HepG2 (cell line): ENCODE measurements around the gene POU2F2. TPM values are rescaled to one million over a fixed set of nuclear protein-coding genes. Genes with fewer than 3 reads are reported as not detected.
A peak's percentile ranks its signal among the peaks of the same experiment; 100 is the strongest.

Source experiments
- ATAC-seq: fragments of 200-7000 bp; cut with Tn5 transposase; 3 replicates; pipeline ENCODE4 v1.9.1; 2020; ENCODE audit warnings: mild to moderate bottlenecking, moderate library complexity
- BruUV-seq: library from RNA; stranded (reverse); fragments of 400-500 nt; replicated peaks from 2 replicates; lab custom pipeline; 2021; lab: Mats Ljungman, UMichigan
- CTCF ChIA-PET: fragments of 300-600 bp; formaldehyde crosslinking; extraction: SDS; loops from one replicate; lab custom pipeline; 2021; ENCODE audit warnings: low total read pairs, inconsistent platforms, low intra/inter-chr PET ratio; lab: Yijun Ruan, JAX
- POLR2A ChIA-PET: fragments of 350-600 bp; sonication (Branson Sonifier 250); formaldehyde crosslinking; loops from one replicate; lab custom pipeline; 2020; ENCODE audit warnings: antibody characterized with exemption, inconsistent platforms; lab: Yijun Ruan, JAX
- DNase-seq: peaks from one replicate; pipeline ENCODE4 v3.0.0-alpha.2; 2015; ENCODE audit warnings: low spot score
- FAIRE-seq: peaks from 3 replicates; lab custom pipeline; 2011; peaks lifted over from hg19 to GRCh38; lab: Jason Lieb, UNC
- H2AFZ ChIP-seq: one replicate; pipeline ENCODE4 v1.6.1; 2011; ENCODE audit warnings: low read length, inconsistent platforms
- H3K27ac ChIP-seq: fragments of 300-600 bp; 3 replicates; pipeline ENCODE4 v1.8.0; 2011; ENCODE audit warnings: mixed run types, mild to moderate bottlenecking, mixed read lengths, low read length, inconsistent platforms; ENCODE audit not compliant: insufficient read depth; ENCODE audit errors: extremely low read length
- H3K27me3 ChIP-seq, 2 experiments: fragments of 200-600 bp in 1 of 2; 2 replicates in 1 of 2; 3 replicates in 1 of 2; pipeline versions ENCODE4 v1.6.0 to v1.8.0; 2011; ENCODE audit warnings: low read length in 2 of 2, mild to moderate bottlenecking in 2 of 2, moderate library complexity in 2 of 2, inconsistent platforms in 1 of 2; ENCODE audit not compliant: insufficient read depth in 2 of 2, control insufficient read depth in 1 of 2
- H3K36me3 ChIP-seq, 2 experiments: fragments of 200-600 bp in 1 of 2; replicated peaks in 1 of 2; 2 replicates in 1 of 2; 3 replicates in 1 of 2; pipeline versions ENCODE4 v1.5.1 to v1.8.0; 2011; ENCODE audit warnings: low read length in 2 of 2, inconsistent platforms in 1 of 2; ENCODE audit not compliant: insufficient read depth in 2 of 2, control insufficient read depth in 1 of 2
- H3K4me1 ChIP-seq: 2 replicates; pipeline ENCODE4 v1.5.1; 2012; ENCODE audit warnings: low read length, inconsistent platforms; ENCODE audit not compliant: insufficient read depth
- H3K4me2 ChIP-seq: 2 replicates; pipeline ENCODE4 v1.6.0; 2011; ENCODE audit warnings: low read depth, low read length, inconsistent platforms
- H3K4me3 ChIP-seq, 3 experiments: fragments of 200-600 bp in 1 of 3; sonication (generic), shearing (Covaris generic) in 1 of 3; replicated peaks in 1 of 3; 2 replicates each; pipeline ENCODE4 v1.5.1; 2011 to 2016; ENCODE audit warnings: low read length in 3 of 3, inconsistent platforms in 2 of 3, low read depth in 2 of 3, mild to moderate bottlenecking in 2 of 3, control low read depth in 1 of 3, mixed read lengths in 1 of 3; ENCODE audit not compliant: insufficient read depth in 1 of 3
- H3K79me2 ChIP-seq: one replicate; pipeline ENCODE4 v1.6.1; 2011; ENCODE audit warnings: low read length, inconsistent platforms; ENCODE audit not compliant: insufficient read depth
- H3K9ac ChIP-seq: 2 replicates; pipeline ENCODE4 v1.6.0; 2011; ENCODE audit warnings: mild to moderate bottlenecking, low read depth, low read length, inconsistent platforms; ENCODE audit not compliant: insufficient read depth
- H3K9me3 ChIP-seq: 2 replicates; pipeline ENCODE4 v1.5.1; 2012; ENCODE audit warnings: mild to moderate bottlenecking, low read length
- H4K20me1 ChIP-seq: 2 replicates; pipeline ENCODE4 v1.6.0; 2011; ENCODE audit warnings: inconsistent platforms, mild to moderate bottlenecking, low read length, moderate library complexity; ENCODE audit not compliant: insufficient read depth
- ERF ChIP-seq: IDR thresholded peaks from 2 replicates; pipeline ENCODE4 v1.6.1; 2018; ENCODE audit warnings: missing biosample characterization, missing genetic modification reagents
- EZH2 ChIP-seq: conservative IDR thresholded peaks from 2 replicates; pipeline ENCODE4 v1.6.1; 2012; ENCODE audit warnings: mild to moderate bottlenecking, low read depth, low read length, moderate library complexity
- FLYWCH1 ChIP-seq: sonication (generic); formaldehyde crosslinking; IDR thresholded peaks from 2 replicates; pipeline ENCODE4 v1.8.1; 2023; ENCODE audit warnings: mild to moderate bottlenecking, missing genetic modification reagents
- GABPA ChIP-seq, 2 experiments: IDR thresholded peaks; 2 replicates each; pipeline ENCODE4 v1.6.1; 2011 to 2016; ENCODE audit warnings: low read depth in 2 of 2, low read length in 1 of 2, missing biosample characterization in 1 of 2, missing genetic modification characterization in 1 of 2
- KLF16 ChIP-seq, 2 experiments: sonication (generic) in 1 of 2; formaldehyde crosslinking in 1 of 2; IDR thresholded peaks; 2 replicates each; pipeline versions ENCODE4 v1.6.1 to v1.8.0; 2016 to 2023; ENCODE audit warnings: missing genetic modification reagents in 2 of 2, missing compliant biosample characterization in 1 of 2
- PATZ1 ChIP-seq: sonication (generic); formaldehyde crosslinking; IDR thresholded peaks from 2 replicates; pipeline ENCODE4 v1.4.0; 2020; ENCODE audit warnings: missing genetic modification reagents
- RARA ChIP-seq: IDR thresholded peaks from 2 replicates; pipeline ENCODE4 v1.6.1; 2016; ENCODE audit warnings: missing genetic modification reagents, missing compliant biosample characterization
- ZNF616 ChIP-seq: sonication (generic); formaldehyde crosslinking; IDR thresholded peaks from 2 replicates; pipeline ENCODE4 v1.5.0; 2020; ENCODE audit warnings: low read depth, mild to moderate bottlenecking, missing genetic modification reagents
- ZNF737 ChIP-seq: sonication (generic); formaldehyde crosslinking; IDR thresholded peaks from 2 replicates; pipeline ENCODE4 v1.5.0; 2020; ENCODE audit warnings: missing genetic modification reagents, mild to moderate bottlenecking, borderline replicate concordance
- WGBS: methylation state at CpG from one replicate; pipeline ENCODE4 v1.1.6; 2017; ENCODE audit warnings: low lambda C conversion rate; 5-methylcytosine and 5-hydroxymethylcytosine counted together
- in situ Hi-C: cut with HindIII; loops from 2 replicates; pipeline ENCODE4 v1.10.0; 2017; ENCODE audit warnings: low pct_unique_long_range_greater_than_20kb; ENCODE audit not compliant: extremely low pct_ligation_motif_present
- intact Hi-C: fragments of 100-400 bp; cut with micrococcal nuclease; formaldehyde crosslinking; loops from one replicate; pipeline ENCODE4 v1.10.0; 2022; ENCODE audit not compliant: unreplicated experiment
- polyA plus RNA-seq, 8 experiments: library from polyadenylated mRNA; depleted of rRNA in 3 of 8; stranded (reverse) in 7 of 8; unstranded in 1 of 8; fragments of >200 nt; fragmentation: Illumina TruSeq in 4 of 8; extraction: Trizol in 4 of 8; gene quantifications; 2 replicates each; pipeline versions ENCODE4 v1.2.1 to v1.2.3, GENCODE V29; 2011 to 2016; ENCODE audit warnings: low read depth in 4 of 8, missing spikeins in 1 of 8, mixed read lengths in 1 of 8; ENCODE audit not compliant: insufficient read depth in 1 of 8
- total RNA-seq, 5 experiments: library from RNA; depleted of rRNA; stranded (reverse); fragments of >200 nt; fragmentation: Illumina TruSeq; extraction: Trizol; gene quantifications; 2 replicates each; pipeline ENCODE4 v1.2.3, GENCODE V29; 2016; ENCODE audit warnings: low read depth in 1 of 5
- TF ChIP-seq, protein P1 (sequence below): sonication (generic); formaldehyde crosslinking; IDR thresholded peaks from 2 replicates; pipeline ENCODE4 v1.4.0; 2020; ENCODE audit warnings: missing genetic modification reagents, borderline replicate concordance
- TF ChIP-seq, protein P2 (sequence below): sonication (generic); formaldehyde crosslinking; IDR thresholded peaks from 2 replicates; pipeline ENCODE4 v1.5.1; 2020; ENCODE audit warnings: missing genetic modification reagents, mild to moderate bottlenecking, borderline replicate concordance

The POU2F2 gene
- total and polyA plus RNA-seq, 2 of the 13 experiments (the other 11 are each of a cell fraction or from before 2014, with no cell fraction given), result 0.09 to 0.17 TPM

GRCh38 chr19:42143341-42144234 lies 11.3 kb upstream of the POU2F2 start (continued):
- no peak for TF ChIP-seq ZNF737 (CRISPR knock-in tag)
- TF ChIP-seq, protein P1, sequence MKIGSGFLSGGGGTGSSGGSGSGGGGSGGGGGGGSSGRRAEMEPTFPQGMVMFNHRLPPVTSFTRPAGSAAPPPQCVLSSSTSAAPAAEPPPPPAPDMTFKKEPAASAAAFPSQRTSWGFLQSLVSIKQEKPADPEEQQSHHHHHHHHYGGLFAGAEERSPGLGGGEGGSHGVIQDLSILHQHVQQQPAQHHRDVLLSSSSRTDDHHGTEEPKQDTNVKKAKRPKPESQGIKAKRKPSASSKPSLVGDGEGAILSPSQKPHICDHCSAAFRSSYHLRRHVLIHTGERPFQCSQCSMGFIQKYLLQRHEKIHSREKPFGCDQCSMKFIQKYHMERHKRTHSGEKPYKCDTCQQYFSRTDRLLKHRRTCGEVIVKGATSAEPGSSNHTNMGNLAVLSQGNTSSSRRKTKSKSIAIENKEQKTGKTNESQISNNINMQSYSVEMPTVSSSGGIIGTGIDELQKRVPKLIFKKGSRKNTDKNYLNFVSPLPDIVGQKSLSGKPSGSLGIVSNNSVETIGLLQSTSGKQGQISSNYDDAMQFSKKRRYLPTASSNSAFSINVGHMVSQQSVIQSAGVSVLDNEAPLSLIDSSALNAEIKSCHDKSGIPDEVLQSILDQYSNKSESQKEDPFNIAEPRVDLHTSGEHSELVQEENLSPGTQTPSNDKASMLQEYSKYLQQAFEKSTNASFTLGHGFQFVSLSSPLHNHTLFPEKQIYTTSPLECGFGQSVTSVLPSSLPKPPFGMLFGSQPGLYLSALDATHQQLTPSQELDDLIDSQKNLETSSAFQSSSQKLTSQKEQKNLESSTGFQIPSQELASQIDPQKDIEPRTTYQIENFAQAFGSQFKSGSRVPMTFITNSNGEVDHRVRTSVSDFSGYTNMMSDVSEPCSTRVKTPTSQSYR (CRISPR knock-in tag), result 0 out of 2 replicates have a peak, but pooled peaks have one; percentile 39
- TF ChIP-seq, protein P2, sequence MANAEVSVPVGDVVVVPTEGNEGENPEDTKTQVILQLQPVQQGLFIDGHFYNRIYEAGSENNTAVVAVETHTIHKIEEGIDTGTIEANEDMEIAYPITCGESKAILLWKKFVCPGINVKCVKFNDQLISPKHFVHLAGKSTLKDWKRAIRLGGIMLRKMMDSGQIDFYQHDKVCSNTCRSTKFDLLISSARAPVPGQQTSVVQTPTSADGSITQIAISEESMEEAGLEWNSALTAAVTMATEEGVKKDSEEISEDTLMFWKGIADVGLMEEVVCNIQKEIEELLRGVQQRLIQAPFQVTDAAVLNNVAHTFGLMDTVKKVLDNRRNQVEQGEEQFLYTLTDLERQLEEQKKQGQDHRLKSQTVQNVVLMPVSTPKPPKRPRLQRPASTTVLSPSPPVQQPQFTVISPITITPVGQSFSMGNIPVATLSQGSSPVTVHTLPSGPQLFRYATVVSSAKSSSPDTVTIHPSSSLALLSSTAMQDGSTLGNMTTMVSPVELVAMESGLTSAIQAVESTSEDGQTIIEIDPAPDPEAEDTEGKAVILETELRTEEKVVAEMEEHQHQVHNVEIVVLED (CRISPR knock-in tag), result no peak

GRCh38 chr19:42140125-42140754 lies 8.0 kb upstream of the POU2F2 start:
- ChIA-PET CTCF (no interaction called here), POLR2A (no interaction called here)
- H3K9me3 ChIP-seq, result no peaks in the 10 kb centered on the region
- intact Hi-C loops (no loop called here), in situ Hi-C loops (no loop called here)
- peak; percentile 90 for ATAC-seq
- peaks cover 7% of the 10 kb centered on the region; the same call in 1 of the 2 replicates for H4K20me1 ChIP-seq
- no peak overlapping the region for H3K9ac ChIP-seq
- H3K27ac ChIP-seq, result no peak overlapping the region
- no peak overlapping the region for H2AFZ ChIP-seq
- no peaks in the 10 kb centered on the region for H3K4me1 ChIP-seq
- no peak overlapping the region for H3K4me3 ChIP-seq
- H3K4me2 ChIP-seq, result no peak overlapping the region
- peaks cover 1 to 2% of the 10 kb centered on the region in 2 experiments; a peak in 3 of 5 replicates for H3K27me3 ChIP-seq
- FAIRE-seq, result no peak
- H3K79me2 ChIP-seq, result no peaks in the 10 kb centered on the region
- no TSS peak for BruUV-seq
- DNase-seq, result peak; percentile 31
- WGBS, result 94% methylated on average over 1 of the region's 8 CpGs
- H3K36me3 ChIP-seq, result no peaks in the 10 kb centered on the region
- peak; percentile 59 for TF ChIP-seq RARA (CRISPR knock-in tag)
- no peak for TF ChIP-seq EZH2
- TF ChIP-seq ZNF616, result 0 out of 2 replicates have a peak, but pooled peaks have one; percentile 47
- 0 out of 2 replicates have a peak, but pooled peaks have one; percentile 42 for TF ChIP-seq PATZ1
- TF ChIP-seq KLF16 (CRISPR knock-in tag; IDR thresholded peaks at IDR 0.05), result peak in 1 of 2 experiments; percentile 67; a peak in 1 of 4 replicates
- TF ChIP-seq ERF (CRISPR knock-in tag), result peak; percentile 62; the same call in 1 of the 2 replicates
- TF ChIP-seq FLYWCH1 (CRISPR knock-in tag), result no peak
- no peak for TF ChIP-seq GABPA (IDR thresholded peaks at IDR 0.05; ENCODE audit: low read depth, low read length)
- TF ChIP-seq GABPA (CRISPR knock-in tag; IDR thresholded peaks at IDR 0.05; ENCODE audit: low read depth), result peak; percentile 28; the same call in 1 of the 2 replicates
